GM18511 (cell line): ENCODE measurements around the gene GALNT3.

Source experiments
- ATAC-seq: cut with Tn5 transposase; IDR thresholded peaks from one replicate; pipeline ENCODE4 v1.9.1; 2021; ENCODE audit warnings: mild to moderate bottlenecking, moderate library complexity; ENCODE audit not compliant: unreplicated experiment

Gene GALNT3

DNA sequence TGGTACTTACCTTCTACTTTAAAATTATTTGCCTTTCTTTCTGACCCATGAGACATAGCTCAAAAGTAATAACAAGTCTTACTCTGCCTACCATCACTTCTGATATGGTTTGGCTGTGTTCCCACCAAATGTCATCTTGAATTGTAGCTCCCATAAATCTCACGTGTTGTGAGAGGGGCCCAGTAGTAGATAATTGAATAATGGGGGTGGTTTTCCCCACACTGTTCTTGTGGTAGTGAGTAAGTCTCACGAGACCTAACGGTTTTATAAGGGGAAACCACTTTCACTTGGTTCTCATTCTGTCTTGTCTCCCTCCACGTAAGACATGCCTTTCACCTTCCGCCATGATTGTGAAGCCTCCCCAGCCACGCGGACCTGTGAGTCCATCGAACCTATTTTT lies 47.5 kb downstream of the GALNT3 start:
- ATAC-seq = no peak

DNA sequence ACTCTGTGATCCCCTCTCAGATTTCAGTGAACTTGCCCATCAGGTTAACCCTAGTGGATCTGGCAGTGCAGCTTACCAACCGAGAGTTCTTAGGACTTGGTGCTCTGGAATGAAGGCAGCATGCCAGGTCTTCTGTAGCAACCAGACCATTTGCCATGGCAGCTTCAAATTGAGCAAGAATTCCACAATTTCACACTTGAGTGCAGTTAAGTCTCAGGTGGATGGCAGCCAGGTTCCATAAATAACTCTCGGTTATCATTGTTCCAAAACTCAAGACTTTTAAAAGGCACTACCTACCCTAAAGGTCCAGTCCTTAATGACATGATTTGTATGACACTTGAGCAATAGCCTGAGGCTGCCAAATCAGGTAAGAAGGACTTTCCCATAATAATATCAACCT lies 48.1 kb downstream of the GALNT3 start:
- ATAC-seq = no peak

DNA sequence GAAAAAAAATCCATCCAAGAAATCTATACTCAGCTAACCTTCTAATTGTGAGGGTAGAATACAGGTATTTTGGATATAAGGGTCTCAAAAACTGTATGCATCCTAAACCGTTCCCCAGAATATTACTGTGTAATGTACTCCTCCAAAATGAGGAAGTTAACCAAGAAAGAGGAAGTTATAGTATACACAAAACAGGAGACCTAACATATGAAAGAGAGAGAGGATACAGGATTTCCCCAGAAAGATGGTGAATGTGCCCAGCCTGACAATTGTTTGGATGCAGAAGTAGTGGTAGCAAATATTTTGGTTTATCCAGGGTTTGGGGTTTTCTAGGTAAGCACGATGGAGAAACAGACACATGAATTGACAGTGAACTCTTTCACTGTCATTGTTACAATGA lies 50.6 kb downstream of the GALNT3 start:
- ATAC-seq = peak; percentile 99

DNA sequence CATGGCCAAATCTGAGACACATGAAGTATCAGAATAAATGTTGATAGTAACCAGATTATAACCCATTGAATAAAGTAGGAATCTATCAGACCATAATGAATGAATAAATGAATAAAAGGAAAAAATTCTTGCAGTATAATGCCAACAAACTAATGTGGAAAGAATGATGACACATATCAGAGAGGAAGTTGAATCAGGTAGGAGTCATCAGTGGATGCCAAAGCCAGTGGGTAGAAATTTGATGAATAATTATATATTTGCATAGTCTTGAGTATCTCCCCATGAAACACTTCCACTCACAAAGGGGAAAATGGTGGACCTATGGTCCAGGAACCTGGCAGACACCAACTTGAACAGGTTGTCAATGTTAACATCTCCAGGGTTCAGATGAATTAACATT lies 68.6 kb downstream of the GALNT3 start:
- ATAC-seq = no peak

- no peak for ATAC-seq
Observed at GRCh38 chr2:165720511-165720910, 73.5 kb downstream of the GALNT3 start.

DNA sequence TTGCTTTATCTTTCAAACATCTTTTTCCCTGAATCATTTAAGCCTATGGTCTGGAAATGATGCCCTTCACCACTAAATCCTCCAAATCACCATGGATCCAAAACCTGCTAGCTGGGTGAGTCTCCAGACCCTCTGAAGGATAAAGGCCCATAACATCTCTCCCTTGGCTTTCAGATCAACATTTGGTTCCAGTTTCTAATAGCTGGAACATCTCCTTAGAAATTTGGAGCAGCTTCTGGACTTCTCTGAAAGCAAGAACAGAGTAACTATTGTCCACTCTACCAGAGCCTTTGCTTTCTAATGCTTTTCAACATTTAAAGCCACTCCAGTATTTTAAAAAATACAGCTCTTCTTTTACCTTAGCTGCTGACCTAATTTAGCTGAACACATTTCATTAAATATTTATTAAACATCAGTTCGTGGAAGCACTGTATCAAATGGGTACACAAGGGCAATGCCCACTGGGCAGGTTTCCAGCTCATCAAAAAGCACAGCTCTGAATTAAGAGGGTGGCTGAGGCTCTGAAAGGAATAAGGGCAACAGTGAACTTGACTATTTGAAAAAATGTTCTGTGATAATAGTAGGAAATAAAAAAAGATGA lies 75.3 kb downstream of the GALNT3 start:
- ATAC-seq = no peak

DNA sequence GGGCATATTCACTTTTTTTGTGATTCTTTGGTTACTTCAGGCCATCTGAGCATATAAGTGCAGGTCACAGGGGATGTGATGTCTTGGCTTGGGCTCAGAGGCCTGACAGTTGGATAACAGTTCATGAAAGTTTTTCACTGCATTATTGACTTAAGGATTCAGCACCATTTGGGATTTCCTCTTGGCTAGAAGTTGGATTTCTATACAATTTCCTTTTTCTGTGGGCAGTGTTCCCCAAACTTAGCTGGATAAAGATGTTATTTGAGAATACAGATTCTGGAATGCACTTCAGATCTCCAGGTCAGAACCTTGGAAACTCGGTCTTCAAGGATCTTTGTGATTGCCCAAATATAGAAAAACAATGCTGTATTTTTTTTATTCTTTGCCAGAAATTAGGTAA lies 78.0 kb downstream of the GALNT3 start:
- ATAC-seq = no peak

DNA sequence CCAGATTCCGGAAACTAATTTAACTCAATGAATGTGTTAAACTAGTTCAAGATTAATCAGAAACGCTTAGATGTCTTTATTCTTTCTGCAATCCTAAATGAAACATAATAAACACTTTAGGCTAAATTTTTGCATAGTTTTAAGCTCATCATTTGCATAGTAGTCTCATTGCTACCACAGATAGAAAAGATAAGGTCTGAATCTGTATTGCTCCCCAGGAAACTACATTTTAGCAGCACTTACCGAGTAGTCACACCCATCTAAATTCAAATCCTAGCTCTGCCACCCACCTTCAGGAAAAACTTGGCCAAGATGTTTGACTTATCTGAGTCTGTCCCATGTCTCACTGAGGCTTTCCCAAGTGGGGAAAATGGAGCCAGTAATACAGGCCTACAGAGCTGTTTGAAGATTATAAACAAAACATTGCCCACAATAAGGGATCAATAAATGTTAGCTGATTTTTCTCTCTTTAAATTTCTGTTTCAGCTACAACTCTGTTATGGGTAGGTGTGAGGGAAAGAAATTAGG lies 87.0 kb downstream of the GALNT3 start:
- no peak for ATAC-seq

DNA sequence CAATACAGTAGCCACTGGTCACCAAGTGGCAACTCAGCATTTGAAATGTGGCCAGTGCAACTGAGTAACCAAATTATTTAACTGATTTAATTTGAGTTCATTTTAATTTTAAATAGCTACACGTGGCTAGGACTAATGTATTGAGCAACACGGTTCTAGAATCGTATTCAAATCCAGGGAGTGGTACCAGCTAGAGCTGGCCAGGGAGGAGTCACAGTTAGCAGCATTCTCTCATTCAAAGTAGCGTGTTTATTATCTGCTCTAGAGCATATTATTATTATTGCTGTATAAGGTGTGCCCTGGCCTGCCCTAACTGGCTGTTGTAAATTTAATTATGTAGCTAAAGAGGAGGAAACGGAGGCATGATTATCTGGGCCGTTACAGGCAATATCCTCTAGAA lies 92.9 kb downstream of the GALNT3 start:
- no peak for ATAC-seq

DNA sequence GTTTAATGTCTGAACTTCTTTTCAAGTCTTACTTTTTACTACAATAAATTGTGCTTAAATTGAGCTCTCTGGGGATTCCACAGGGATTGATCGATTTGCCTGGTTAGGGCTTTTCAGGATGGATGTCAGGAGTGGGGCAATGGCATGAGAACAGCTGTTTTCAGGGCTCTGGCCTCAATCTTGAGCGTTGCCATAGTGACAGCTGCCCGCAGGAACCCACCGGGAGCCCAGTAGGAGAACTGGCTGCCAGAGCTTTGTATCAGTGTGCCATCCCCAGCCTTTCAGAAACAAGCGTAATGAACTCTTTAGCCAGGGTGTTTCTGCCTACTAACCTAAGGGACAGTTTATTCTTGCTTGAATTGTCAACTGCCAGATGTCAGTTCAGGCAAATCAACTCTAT lies 93.5 kb downstream of the GALNT3 start:
- no peak for ATAC-seq

DNA sequence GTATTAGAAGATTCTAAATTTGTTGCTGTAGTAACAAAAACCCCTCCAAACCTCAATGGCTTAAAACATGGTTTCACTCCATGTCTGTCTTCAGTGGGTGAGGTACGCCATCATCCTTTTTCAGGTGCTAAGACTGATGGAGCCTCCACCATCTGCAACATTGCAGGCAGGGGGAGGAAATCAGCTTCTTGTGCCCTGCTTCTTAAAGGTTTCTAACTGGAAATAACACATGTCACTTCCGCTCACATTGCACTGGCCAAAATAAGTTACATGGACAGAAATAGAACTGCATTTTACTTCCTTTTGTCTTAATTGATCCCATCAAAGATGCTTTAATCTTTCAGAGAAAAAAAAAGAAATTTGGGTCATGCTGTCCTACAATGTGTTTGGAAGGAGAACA lies 94.1 kb downstream of the GALNT3 start:
- ATAC-seq = no peak

GRCh38 chr2:165698444-165698884 lies 95.6 kb downstream of the GALNT3 start:
- ATAC-seq = peak; percentile 84

DNA sequence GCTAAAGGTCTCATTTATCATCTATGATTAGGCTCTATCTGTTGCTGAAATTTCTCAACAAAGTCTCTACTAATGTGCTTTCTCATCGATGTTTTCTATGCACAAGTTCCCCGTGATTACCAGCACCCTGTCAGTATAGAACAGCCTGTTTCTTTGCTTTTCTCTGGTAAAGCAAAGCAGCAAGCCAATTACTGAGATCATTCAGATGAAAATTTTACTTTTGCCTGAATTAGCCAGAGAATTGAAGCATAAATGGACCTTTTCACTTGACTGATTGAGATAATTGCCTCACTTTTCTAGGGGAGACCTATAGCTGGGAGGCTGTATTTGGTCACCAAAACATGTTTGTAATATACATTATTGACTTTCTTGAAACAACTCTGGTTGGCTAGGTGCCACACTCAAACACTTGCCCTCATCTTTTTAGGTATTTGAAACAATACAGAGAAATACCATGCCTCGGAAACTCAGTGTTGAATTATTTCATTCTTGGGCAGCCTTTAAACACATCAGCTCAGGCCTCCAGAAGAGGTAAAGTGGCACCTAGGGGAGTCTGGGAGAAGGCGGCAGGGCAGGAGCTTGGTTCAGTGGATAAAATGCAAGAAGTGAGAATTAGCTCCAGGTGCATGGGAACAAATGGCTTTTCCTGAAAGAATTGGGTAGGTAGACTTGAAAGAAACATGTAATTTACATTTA lies 96.2 kb downstream of the GALNT3 start:
- no peak for ATAC-seq
